ENCODE results near the gene MB21D2.

GRCh38 chr3:192897005-192897404 lies 20.7 kb downstream of the MB21D2 start:
- TF ChIP-seq CTCF (IDR thresholded peaks at IDR 0.05) (no peak), POLR2A (IDR thresholded peaks at IDR 0.05) (no peak)
